ENCODE measurements around the gene ZNF724. TPM values are rescaled to one million over a fixed set of nuclear protein-coding genes. Genes with fewer than 3 reads are reported as not detected.
A peak's percentile ranks its signal among the peaks of the same experiment; 100 is the strongest.

ZNF724 gene
- total and polyA plus RNA-seq, 2 of the 13 experiments (the other 11 are each of a cell fraction or from before 2014, with no cell fraction given) = 1.5 to 15.0 TPM

GRCh38 chr19:23249911-23250649, at the start of gene ZNF724 (continued):
- TF ChIP-seq DMTF1 (CRISPR knock-in tag; IDR thresholded peaks at IDR 0.05) (no peak), TFE3 (CRISPR knock-in tag; IDR thresholded peaks at IDR 0.05) (no peak), NONO (IDR thresholded peaks at IDR 0.05) (no peak), NONO (CRISPR knock-in tag; conservative IDR thresholded peaks at IDR 0.05) (peak; percentile 59), ZNF652 (CRISPR knock-in tag; IDR thresholded peaks at IDR 0.05; ENCODE audit: borderline replicate concordance, low read depth) (no peak), ZNF317 (CRISPR knock-in tag; IDR thresholded peaks at IDR 0.05) (no peak), MAX (IDR thresholded peaks at IDR 0.05) (0 out of 2 replicates have a peak, but pooled peaks have one; percentile 34), WIZ (CRISPR knock-in tag; IDR thresholded peaks at IDR 0.05) (no peak), ZNF569 (CRISPR knock-in tag; IDR thresholded peaks at IDR 0.05; ENCODE audit: borderline replicate concordance) (no peak), ZNF660 (CRISPR knock-in tag; IDR thresholded peaks at IDR 0.05; ENCODE audit: borderline replicate concordance, low read depth) (no peak), CBX1 (IDR thresholded peaks at IDR 0.05; ENCODE audit: low read depth) (peak; percentile 27), SIN3B (IDR thresholded peaks at IDR 0.05; ENCODE audit: low read length) (peak; percentile 87), ZNF281 (CRISPR knock-in tag; IDR thresholded peaks at IDR 0.05; ENCODE audit: borderline replicate concordance) (no peak), IRF2 (CRISPR knock-in tag; IDR thresholded peaks at IDR 0.05) (0 out of 2 replicates have a peak, but pooled peaks have one; percentile 11), ZNF335 (CRISPR knock-in tag; IDR thresholded peaks at IDR 0.05) (no peak), RARG (CRISPR knock-in tag; IDR thresholded peaks at IDR 0.05; ENCODE audit: low read depth) (no peak), SP4 (CRISPR knock-in tag; IDR thresholded peaks at IDR 0.05) (peak; percentile 97), ZNF280B (CRISPR knock-in tag; IDR thresholded peaks at IDR 0.05; ENCODE audit: borderline replicate concordance) (peak; percentile 52; the same call in 1 of the 2 replicates), ZMYM3 (CRISPR knock-in tag; IDR thresholded peaks at IDR 0.05) (no peak; the same call in 1 of the 2 replicates), ZNF639 (CRISPR knock-in tag; conservative IDR thresholded peaks at IDR 0.05) (no peak)
